NT2/D1 (cell line): ENCODE data around the gene HHATL.

Experiments used
- DNase-seq: peaks from one replicate; pipeline ENCODE4 v3.0.0-alpha.2; 2011; ENCODE audit warnings: low read depth, low spot score
- H3K27me3 ChIP-seq: 2 replicates; pipeline ENCODE4 v1.6.0; 2011; ENCODE audit warnings: mild to moderate bottlenecking; ENCODE audit not compliant: insufficient read length, insufficient read depth
- H3K36me3 ChIP-seq: 2 replicates; pipeline ENCODE4 v1.6.1; 2011; ENCODE audit warnings: mild to moderate bottlenecking, low read length, mixed read lengths; ENCODE audit not compliant: insufficient read depth, insufficient read length
- H3K4me1 ChIP-seq: 2 replicates; pipeline ENCODE4 v1.5.1; 2011; ENCODE audit not compliant: insufficient read depth, insufficient read length
- H3K4me3 ChIP-seq: 2 replicates; pipeline ENCODE4 v1.5.1; 2011; ENCODE audit warnings: low read depth; ENCODE audit not compliant: insufficient read length
- H3K9ac ChIP-seq: 2 replicates; pipeline ENCODE4 v1.6.0; 2011; ENCODE audit warnings: low read depth; ENCODE audit not compliant: insufficient read length
- H3K9me3 ChIP-seq: 2 replicates; pipeline ENCODE4 v1.5.1; 2011; ENCODE audit warnings: mild to moderate bottlenecking, low read length; ENCODE audit not compliant: insufficient read depth
- SUZ12 ChIP-seq: IDR thresholded peaks from 2 replicates; pipeline ENCODE4 v1.6.1; 2011; ENCODE audit not compliant: insufficient read length, insufficient read depth; ENCODE audit errors: extremely low read depth
- YY1 ChIP-seq: IDR thresholded peaks from 2 replicates; pipeline ENCODE4 v1.6.1; 2011; ENCODE audit not compliant: insufficient read length, insufficient read depth
- ZNF274 ChIP-seq: IDR thresholded peaks from 2 replicates; pipeline ENCODE4 v1.6.1; 2011; ENCODE audit warnings: mild to moderate bottlenecking, low read depth, low read length

The HHATL gene

GRCh38 chr3:42688487-42689420, 13.8 kb downstream of the HHATL start:
- H3K9me3 ChIP-seq: no peaks in the 10 kb centered on the region
- H3K4me3 ChIP-seq: no peak overlapping the region
- DNase-seq: no peak
- H3K4me1 ChIP-seq: peaks cover 9% of the 10 kb centered on the region
- peaks cover 4% of the 10 kb centered on the region for H3K27me3 ChIP-seq
- no peak overlapping the region for H3K9ac ChIP-seq
- TF ChIP-seq SUZ12 (no peak), YY1 (no peak), ZNF274 (no peak)
- no peaks in the 10 kb centered on the region for H3K36me3 ChIP-seq

GRCh38 chr3:42688016-42688415, 14.6 kb downstream of the HHATL start:
- TF ChIP-seq SUZ12 (no peak), ZNF274 (no peak), YY1 (no peak)
- peaks cover 11% of the 10 kb centered on the region for H3K4me1 ChIP-seq
- no peak for DNase-seq
- H3K4me3 ChIP-seq: no peak overlapping the region
- peaks cover 4% of the 10 kb centered on the region for H3K27me3 ChIP-seq
- H3K9me3 ChIP-seq: no peaks in the 10 kb centered on the region
- no peak overlapping the region for H3K9ac ChIP-seq
- H3K36me3 ChIP-seq: no peaks in the 10 kb centered on the region

GRCh38 chr3:42686832-42687650, 15.6 kb downstream of the HHATL start:
- Histone ChIP-seq H3K9ac (no peak overlapping the region), H3K27me3 (peaks cover 3% of the 10 kb centered on the region), H3K4me3 (no peak overlapping the region), H3K36me3 (no peaks in the 10 kb centered on the region), H3K4me1 (peaks cover 11% of the 10 kb centered on the region), H3K9me3 (no peaks in the 10 kb centered on the region)
- TF ChIP-seq ZNF274 (no peak), YY1 (no peak), SUZ12 (no peak)
- DNase-seq: no peak

- DNase-seq: no peak
- Histone ChIP-seq H3K36me3 (no peaks in the 10 kb centered on the region), H3K9ac (no peak overlapping the region), H3K4me1 (peaks cover 11% of the 10 kb centered on the region), H3K9me3 (no peaks in the 10 kb centered on the region), H3K4me3 (no peak overlapping the region), H3K27me3 (peaks cover 2% of the 10 kb centered on the region)
- TF ChIP-seq YY1 (no peak), SUZ12 (no peak), ZNF274 (no peak)
These were observed 16.4 kb downstream of the HHATL start for GRCh38 chr3:42685891-42686820.

GRCh38 chr3:42685363-42685881, 17.2 kb downstream of the HHATL start, which contains the start of gene KLHL40:
TSS of gene KLHL40 (plus strand) at chr3:42685537. CDS start at chr3:42685619, 82 bp downstream.
- TF ChIP-seq SUZ12 (no peak), ZNF274 (no peak), YY1 (no peak)

GRCh38 chr3:42684632-42685362, 17.8 kb downstream of the HHATL start:
- no peak for DNase-seq
- no peak overlapping the region for H3K9ac ChIP-seq

More at GRCh38 chr3:42685363-42685881, 17.2 kb downstream of the HHATL start, which contains the start of gene KLHL40:
- H3K4me3 ChIP-seq: no peak within 1 kb of the TSS
- no peaks in the 10 kb centered on the region for H3K27me3 ChIP-seq
- H3K36me3 ChIP-seq: no peaks in the 10 kb centered on the region
- no peak for DNase-seq
- H3K9me3 ChIP-seq: no peaks in the 10 kb centered on the region
- peaks cover 11% of the 10 kb centered on the region for H3K4me1 ChIP-seq
- H3K9ac ChIP-seq: no peak within 1 kb of the TSS

More at GRCh38 chr3:42684632-42685362, 17.8 kb downstream of the HHATL start:
- Histone ChIP-seq H3K4me1 (peaks cover 7% of the 10 kb centered on the region), H3K9me3 (no peaks in the 10 kb centered on the region), H3K27me3 (no peaks in the 10 kb centered on the region), H3K4me3 (no peak overlapping the region), H3K36me3 (no peaks in the 10 kb centered on the region)
- TF ChIP-seq SUZ12 (no peak), ZNF274 (no peak), YY1 (no peak)
